Measurements from ENCODE around the gene PFKP.
A peak's percentile ranks its signal among the peaks of the same experiment; 100 is the strongest.

Gene PFKP

GRCh38 chr10:3071405-3072198 is 4.3 kb downstream of the PFKP start:
- no peak for DNase-seq (ENCODE audit: low read depth)

GRCh38 chr10:3072641-3073360 is 5.5 kb downstream of the PFKP start:
- no peak for DNase-seq (ENCODE audit: low read depth)

GRCh38 chr10:3074145-3074665 is 6.9 kb downstream of the PFKP start:
- no peak for DNase-seq (ENCODE audit: low read depth)

GRCh38 chr10:3074985-3075600 is 7.7 kb downstream of the PFKP start:
- DNase-seq (ENCODE audit: low read depth): no peak

- DNase-seq (ENCODE audit: low read depth): no peak
Observed at GRCh38 chr10:3076138-3076537, 8.8 kb downstream of the PFKP start.

GRCh38 chr10:3077509-3077908 is 10.2 kb downstream of the PFKP start:
- DNase-seq (ENCODE audit: low read depth): no peak

GRCh38 chr10:3077940-3078630 is 10.7 kb downstream of the PFKP start:
- DNase-seq (ENCODE audit: low read depth): no peak

- no peak for DNase-seq (ENCODE audit: low read depth)
Observed at GRCh38 chr10:3081383-3081981, 14.1 kb downstream of the PFKP start.

GRCh38 chr10:3082290-3082689 is 14.9 kb downstream of the PFKP start:
- no peak for DNase-seq (ENCODE audit: low read depth)

GRCh38 chr10:3085785-3086567 is 18.6 kb downstream of the PFKP start:
- no peak for DNase-seq (ENCODE audit: low read depth)

GRCh38 chr10:3090388-3090787 is 23.0 kb downstream of the PFKP start:
- no peak for DNase-seq (ENCODE audit: low read depth)

- DNase-seq (ENCODE audit: low read depth): no peak
Observed at GRCh38 chr10:3090914-3091787, 23.8 kb downstream of the PFKP start.

- no peak for DNase-seq (ENCODE audit: low read depth)
Observed at GRCh38 chr10:3091921-3092320, 24.6 kb downstream of the PFKP start.

GRCh38 chr10:3093996-3094395 is 26.6 kb downstream of the PFKP start:
- no peak for DNase-seq (ENCODE audit: low read depth)

- no peak for DNase-seq (ENCODE audit: low read depth)
Observed at GRCh38 chr10:3094609-3095036, 27.3 kb downstream of the PFKP start.

GRCh38 chr10:3095373-3096139 is 28.2 kb downstream of the PFKP start:
- DNase-seq (ENCODE audit: low read depth): peak; percentile 99

GRCh38 chr10:3096149-3096548 is 28.8 kb downstream of the PFKP start:
- no peak for DNase-seq (ENCODE audit: low read depth)

GRCh38 chr10:3097160-3097559 is 29.8 kb downstream of the PFKP start:
- no peak for DNase-seq (ENCODE audit: low read depth)

GRCh38 chr10:3098689-3099088 is 31.3 kb downstream of the PFKP start:
- DNase-seq (ENCODE audit: low read depth): no peak
